HS-27A (cell line): ENCODE data around the gene CTNNA1.

ENCODE experiments used
- DNase-seq: peaks from one replicate; pipeline ENCODE4 v3.0.0-alpha.2; 2012; ENCODE audit warnings: low read depth, missing footprints

Gene CTNNA1

GRCh38 chr5:138849882-138850281 lies 96.7 kb downstream of the CTNNA1 start:
- no peak for DNase-seq

DNA sequence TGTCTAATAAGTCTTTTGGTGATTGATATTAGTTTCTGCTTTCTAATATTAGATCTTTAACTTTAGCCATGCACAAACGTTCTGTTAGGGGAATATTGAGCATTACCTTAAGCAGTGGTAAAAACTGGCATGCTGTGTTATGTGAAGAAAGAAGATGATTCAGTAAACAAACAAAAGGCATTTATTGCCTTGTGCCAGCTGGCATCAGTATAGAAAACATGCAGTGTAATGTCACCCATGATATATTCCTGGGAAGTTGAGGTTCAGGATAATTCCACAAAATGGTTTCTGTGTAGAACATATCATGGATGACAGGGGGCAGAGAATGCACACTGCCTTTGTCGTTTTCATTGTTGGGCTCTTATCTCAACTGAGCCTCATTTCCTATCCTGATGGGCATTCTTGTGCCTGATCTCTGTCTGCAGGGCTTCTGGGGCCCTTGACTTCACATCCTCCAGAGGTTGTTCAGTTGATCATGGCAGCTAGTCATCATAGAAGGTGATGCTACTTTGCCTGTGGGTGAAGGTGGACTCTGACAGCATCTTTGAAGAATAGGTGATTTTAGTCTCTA lies 97.7 kb downstream of the CTNNA1 start:
- no peak for DNase-seq

GRCh38 chr5:138853132-138853531 lies 99.9 kb downstream of the CTNNA1 start:
- DNase-seq: no peak

GRCh38 chr5:138867011-138867410 lies 113.8 kb downstream of the CTNNA1 start:
- no peak for DNase-seq

DNA sequence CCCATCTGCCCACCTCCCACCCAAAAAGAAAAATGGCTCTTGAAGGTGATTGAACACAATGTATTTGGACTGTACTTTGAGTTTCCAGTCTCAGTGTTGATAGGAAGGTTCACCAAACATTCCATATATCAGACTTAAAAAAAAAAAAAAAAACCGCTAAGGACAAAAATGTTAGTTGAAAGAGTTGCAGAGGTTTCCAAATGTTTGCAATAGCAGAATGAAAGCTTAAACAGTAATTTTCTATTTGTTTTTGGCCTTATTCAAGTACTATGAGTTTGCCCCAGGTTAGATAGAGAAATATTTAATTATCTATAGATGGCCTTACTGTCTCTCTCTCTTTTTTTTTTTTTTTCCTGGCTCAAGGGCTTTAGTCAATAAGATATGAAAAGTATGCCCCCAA lies 115.8 kb downstream of the CTNNA1 start:
- DNase-seq: no peak

GRCh38 chr5:138869763-138870500 lies 116.7 kb downstream of the CTNNA1 start:
- no peak for DNase-seq

DNA sequence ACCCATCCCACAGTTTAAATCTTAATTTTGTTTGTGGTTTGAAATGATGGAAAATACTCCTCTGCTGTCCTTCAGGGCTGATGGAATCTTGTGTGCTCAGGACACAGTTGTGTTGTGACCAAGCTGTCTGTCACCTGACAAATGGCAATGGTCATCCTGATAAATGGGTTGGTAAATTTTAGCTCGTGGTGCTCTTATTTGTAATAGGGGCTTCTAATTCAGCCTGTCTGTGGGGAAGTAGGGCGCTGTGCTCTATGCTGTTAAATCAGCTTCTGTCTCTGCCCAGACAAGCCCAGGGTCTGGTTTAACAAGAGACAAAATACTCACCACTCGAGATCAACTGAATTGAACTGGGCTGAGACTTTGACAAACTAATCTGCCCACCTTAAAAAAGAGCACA lies 117.4 kb downstream of the CTNNA1 start:
- no peak for DNase-seq

- DNase-seq: no peak
These were observed 119.7 kb downstream of the CTNNA1 start for GRCh38 chr5:138872841-138873465.

GRCh38 chr5:138873466-138874221 lies 120.4 kb downstream of the CTNNA1 start:
- DNase-seq: no peak

- DNase-seq: no peak
These were observed 121.0 kb downstream of the CTNNA1 start for GRCh38 chr5:138874241-138874640.

DNA sequence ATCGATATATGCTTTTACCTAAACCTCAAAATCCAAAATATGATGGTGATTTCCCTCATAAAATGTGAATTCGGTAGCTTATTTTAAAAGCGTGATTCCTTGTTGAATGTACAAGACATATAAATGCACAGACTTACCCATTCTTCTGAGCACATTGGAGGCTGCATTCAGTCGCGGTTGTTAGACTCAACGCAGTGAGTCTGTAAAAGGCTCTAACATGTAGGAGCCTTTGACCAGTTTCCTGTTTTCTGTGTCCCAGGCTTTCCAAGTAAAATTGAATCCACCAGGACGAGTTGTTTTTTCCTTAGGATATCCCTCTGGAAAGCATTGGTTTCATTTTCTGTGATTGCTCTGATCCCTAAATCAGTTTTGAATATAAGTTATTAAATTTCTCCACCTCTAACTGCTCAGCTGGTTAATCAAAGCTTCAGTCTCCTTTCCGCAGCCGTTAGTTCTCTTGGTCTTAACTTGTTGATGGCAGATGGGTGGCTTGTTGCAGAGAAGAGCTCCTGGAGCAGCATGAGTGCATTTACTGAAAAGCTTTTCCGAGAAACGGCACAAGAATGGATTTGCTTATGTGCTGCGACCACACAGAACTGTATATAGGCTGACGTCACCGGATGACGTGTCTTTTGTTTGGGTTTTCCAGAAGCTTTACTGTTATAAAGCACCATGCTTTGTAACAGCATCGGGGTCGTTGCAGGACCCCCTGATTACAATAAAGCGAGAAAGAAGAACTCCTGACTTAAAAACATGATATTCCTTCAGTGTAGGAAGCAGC lies 121.7 kb downstream of the CTNNA1 start, which contains the start of gene LRRTM2:
TSS of gene LRRTM2 (minus strand) at position 565 of the 781 bp plus-strand sequence. CDS start at position 141, 424 bp downstream.
- DNase-seq: no peak

GRCh38 chr5:138875552-138875875 lies 122.3 kb downstream of the CTNNA1 start:
- no peak for DNase-seq

DNA sequence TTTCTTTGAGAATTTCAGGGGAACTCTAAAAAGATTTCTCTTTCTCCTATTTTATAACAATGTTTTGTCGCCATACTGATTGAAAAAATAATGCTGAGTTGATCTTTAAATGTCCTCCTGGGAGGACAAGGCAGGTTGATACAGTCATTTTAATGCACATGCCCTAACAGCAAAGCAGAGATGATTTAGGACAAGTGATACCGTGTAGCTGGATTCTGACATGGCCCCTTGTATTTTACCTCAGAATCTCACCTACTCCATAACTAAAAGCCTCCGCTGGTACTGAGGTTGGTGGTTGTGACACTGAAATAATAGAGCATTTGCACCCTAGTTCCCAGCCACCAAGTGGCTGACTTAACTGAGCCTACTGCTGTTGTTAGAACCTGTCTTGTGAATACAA lies 122.7 kb downstream of the CTNNA1 start:
- no peak for DNase-seq

- DNase-seq: no peak
These were observed 123.6 kb downstream of the CTNNA1 start for GRCh38 chr5:138876811-138877210.

GRCh38 chr5:138878437-138879235 lies 125.4 kb downstream of the CTNNA1 start:
- no peak for DNase-seq

- no peak for DNase-seq
These were observed 130.0 kb downstream of the CTNNA1 start for GRCh38 chr5:138883211-138883610.

DNA sequence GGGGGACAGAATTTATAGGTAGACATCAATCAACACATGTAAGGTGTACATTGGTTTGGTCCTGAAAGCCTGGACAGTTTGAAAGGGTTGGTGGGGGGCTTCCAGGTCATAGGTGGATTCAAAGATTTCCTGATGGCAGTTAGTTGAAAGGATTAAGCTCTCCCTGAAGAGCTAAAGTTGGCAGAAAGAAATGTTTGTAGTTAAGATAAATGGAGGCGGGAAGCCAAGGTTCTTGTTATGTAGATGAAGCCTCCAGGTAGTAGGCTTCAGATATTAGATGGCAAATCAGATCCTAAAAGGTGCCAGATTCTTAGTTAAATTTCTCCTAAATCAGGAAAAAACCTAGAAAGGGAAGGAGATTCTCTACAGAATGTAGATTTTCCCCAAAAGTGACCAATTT lies 130.9 kb downstream of the CTNNA1 start:
- DNase-seq: no peak

GRCh38 chr5:138884554-138884953 lies 131.3 kb downstream of the CTNNA1 start:
- no peak for DNase-seq

GRCh38 chr5:138889994-138890393 lies 136.8 kb downstream of the CTNNA1 start:
- no peak for DNase-seq

- DNase-seq: no peak
These were observed 137.4 kb downstream of the CTNNA1 start for GRCh38 chr5:138890644-138891043.

- DNase-seq: no peak
These were observed 142.7 kb downstream of the CTNNA1 start for GRCh38 chr5:138895918-138896317.
